Tibial nerve (tissue), 4 donors: ENCODE results near the gene PRKAG3. TPM values are rescaled to one million over a fixed set of nuclear protein-coding genes. Genes with fewer than 3 reads are reported as not detected.
A peak's percentile ranks its signal among the peaks of the same experiment; 100 is the strongest.

Experiments used
- DNase-seq, 2 donors: peaks; one replicate each; pipeline ENCODE4 v3.0.0-alpha.2; 2019; ENCODE audit warnings: low spot score in 2 of 2
- H3K27ac ChIP-seq, 4 donors: fragments of 200-600 bp; sonication (generic) in 3 of 4; one replicate each; pipeline ENCODE4 v1.5.1; 2017 to 2019; ENCODE audit warnings: mild to moderate bottlenecking in 1 of 4
- H3K27me3 ChIP-seq, 2 donors: fragments of 200-600 bp; sonication (generic) in 1 of 2; one replicate each; pipeline versions ENCODE4 v1.5.1 to v1.6.0; 2017 to 2019
- H3K36me3 ChIP-seq, 3 donors: fragments of 200-600 bp; sonication (generic); one replicate each; pipeline ENCODE4 v1.5.1; 2018 to 2019
- H3K4me1 ChIP-seq, 4 donors: fragments of 200-600 bp; sonication (generic) in 3 of 4; one replicate each; pipeline ENCODE4 v1.5.1; 2017 to 2019
- H3K4me3 ChIP-seq, 4 donors: fragments of 200-600 bp; sonication (generic) in 3 of 4; one replicate each; pipeline ENCODE4 v1.5.1; 2017 to 2019; ENCODE audit warnings: mild to moderate bottlenecking in 1 of 4, moderate library complexity in 1 of 4
- H3K9me3 ChIP-seq, 4 donors: fragments of 200-600 bp; sonication (generic) in 3 of 4; one replicate each; pipeline ENCODE4 v1.5.1; 2017 to 2019
- EP300 ChIP-seq, 2 donors: sonication (generic); formaldehyde crosslinking; IDR thresholded peaks; one replicate each; pipeline ENCODE4 v1.6.1; 2017; ENCODE audit warnings: antibody characterized with exemption in 2 of 2, mild to moderate bottlenecking in 1 of 2
- POLR2A ChIP-seq, 2 donors: fragments of 450-650 bp; IDR thresholded peaks; one replicate each; pipeline ENCODE4 v1.6.1; 2017; ENCODE audit warnings: antibody characterized with exemption in 2 of 2, mild to moderate bottlenecking in 2 of 2, moderate library complexity in 2 of 2
- WGBS, 2 donors: methylation state at CpG; one replicate each; pipeline ENCODE4 v1.1.5; 2018; 5-methylcytosine and 5-hydroxymethylcytosine counted together
- total RNA-seq, 4 donors: library from RNA; depleted of rRNA; stranded (reverse); fragments of >200 nt; gene quantifications; one replicate each; pipeline ENCODE4 v1.1.0, GENCODE V29; 2016
- TF ChIP-seq, protein P1 (sequence below), 5 experiments: fragments of 200-600 bp in 3 of 5; fragments of 450-650 bp in 2 of 5; sonication (generic) in 3 of 5; IDR thresholded peaks; one replicate each; pipeline ENCODE4 v1.5.1; 2016 to 2019; ENCODE audit warnings: antibody characterized with exemption in 5 of 5, mild to moderate bottlenecking in 3 of 5, moderate library complexity in 2 of 5

The PRKAG3 gene
- total RNA-seq, 4 donors from 2014 or later: not detected

- TF ChIP-seq, protein P1, sequence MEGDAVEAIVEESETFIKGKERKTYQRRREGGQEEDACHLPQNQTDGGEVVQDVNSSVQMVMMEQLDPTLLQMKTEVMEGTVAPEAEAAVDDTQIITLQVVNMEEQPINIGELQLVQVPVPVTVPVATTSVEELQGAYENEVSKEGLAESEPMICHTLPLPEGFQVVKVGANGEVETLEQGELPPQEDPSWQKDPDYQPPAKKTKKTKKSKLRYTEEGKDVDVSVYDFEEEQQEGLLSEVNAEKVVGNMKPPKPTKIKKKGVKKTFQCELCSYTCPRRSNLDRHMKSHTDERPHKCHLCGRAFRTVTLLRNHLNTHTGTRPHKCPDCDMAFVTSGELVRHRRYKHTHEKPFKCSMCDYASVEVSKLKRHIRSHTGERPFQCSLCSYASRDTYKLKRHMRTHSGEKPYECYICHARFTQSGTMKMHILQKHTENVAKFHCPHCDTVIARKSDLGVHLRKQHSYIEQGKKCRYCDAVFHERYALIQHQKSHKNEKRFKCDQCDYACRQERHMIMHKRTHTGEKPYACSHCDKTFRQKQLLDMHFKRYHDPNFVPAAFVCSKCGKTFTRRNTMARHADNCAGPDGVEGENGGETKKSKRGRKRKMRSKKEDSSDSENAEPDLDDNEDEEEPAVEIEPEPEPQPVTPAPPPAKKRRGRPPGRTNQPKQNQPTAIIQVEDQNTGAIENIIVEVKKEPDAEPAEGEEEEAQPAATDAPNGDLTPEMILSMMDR (IDR thresholded peaks at IDR 0.05): no peak
- TF ChIP-seq POLR2A (IDR thresholded peaks at IDR 0.05) (no peak), EP300 (IDR thresholded peaks at IDR 0.05) (no peak)
- Histone ChIP-seq H3K4me1 (no peaks in the 10 kb centered on the region), H3K36me3 (no peaks in the 10 kb centered on the region), H3K27ac (no peak overlapping the region), H3K4me3 (no peak overlapping the region), H3K9me3 (peaks cover 0 to 13% (median 3%) of the 10 kb centered on the region in 4 donors), H3K27me3 (no peaks in the 10 kb centered on the region)
- DNase-seq: no peak
- WGBS, 2 donors: 77 to 89% methylated on average over 1 of the region's 1 CpG
Measured at GRCh38 chr2:218839888-218840287, 8.3 kb upstream of the PRKAG3 start.

- Histone ChIP-seq H3K4me1 (no peaks in the 10 kb centered on the region), H3K27me3 (no peaks in the 10 kb centered on the region), H3K36me3 (no peaks in the 10 kb centered on the region), H3K4me3 (no peak overlapping the region), H3K27ac (no peak overlapping the region), H3K9me3 (peaks cover 0 to 13% (median 3%) of the 10 kb centered on the region in 4 donors)
- TF ChIP-seq, protein P1 (IDR thresholded peaks at IDR 0.05): no peak
- TF ChIP-seq POLR2A (IDR thresholded peaks at IDR 0.05) (no peak), EP300 (IDR thresholded peaks at IDR 0.05) (peak in 1 of 2 donors; percentile 33)
- 53 to 62% methylated on average over 4 of the region's 4 CpGs for WGBS, 2 donors
- DNase-seq: no peak
Measured at GRCh38 chr2:218839430-218839829, 7.8 kb upstream of the PRKAG3 start.

- Histone ChIP-seq H3K27me3 (no peaks in the 10 kb centered on the region), H3K9me3 (peaks cover 0 to 13% (median 3%) of the 10 kb centered on the region in 4 donors), H3K27ac (no peak overlapping the region), H3K4me1 (peaks cover 0 to 7% (median 2%) of the 10 kb centered on the region in 4 donors), H3K4me3 (no peak overlapping the region), H3K36me3 (no peaks in the 10 kb centered on the region)
- no peak for DNase-seq
- no peak for TF ChIP-seq EP300 (IDR thresholded peaks at IDR 0.05)
- TF ChIP-seq, protein P1 (IDR thresholded peaks at IDR 0.05): no peak
- TF ChIP-seq POLR2A (IDR thresholded peaks at IDR 0.05): no peak
- 89 to 91% methylated on average over 2 of the region's 2 CpGs for WGBS, 2 donors
Measured at GRCh38 chr2:218837495-218837894, 5.9 kb upstream of the PRKAG3 start.

DNA sequence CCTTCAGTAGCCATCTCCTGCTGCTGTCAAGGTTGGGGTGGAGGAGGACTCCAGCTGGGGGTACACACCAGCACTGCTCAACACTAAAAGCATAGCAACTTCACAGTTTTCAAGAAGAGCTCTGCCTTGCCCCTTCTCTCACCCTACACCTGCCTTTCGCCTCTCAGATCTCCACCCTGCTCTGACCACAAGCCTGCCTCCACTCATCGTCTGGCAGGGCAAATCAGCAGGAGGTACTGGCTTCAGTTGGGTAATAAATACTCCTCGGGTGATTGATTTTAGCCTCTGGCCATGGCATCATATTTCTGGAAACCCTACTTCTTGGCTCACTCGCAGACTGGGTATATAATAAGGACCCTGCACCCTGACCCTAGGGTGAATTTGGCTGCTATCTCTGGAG, 3.1 kb upstream of the PRKAG3 start:
- Histone ChIP-seq H3K36me3 (no peaks in the 10 kb centered on the region), H3K4me1 (peaks cover 0 to 24% (median 6%) of the 10 kb centered on the region in 4 donors), H3K4me3 (no peak overlapping the region), H3K27ac (no peak overlapping the region), H3K9me3 (peaks cover 0 to 13% (median 3%) of the 10 kb centered on the region in 4 donors), H3K27me3 (no peaks in the 10 kb centered on the region)
- 56 to 60% methylated on average over 4 of the region's 4 CpGs for WGBS, 2 donors
- TF ChIP-seq POLR2A (IDR thresholded peaks at IDR 0.05) (no peak), EP300 (IDR thresholded peaks at IDR 0.05) (no peak)
- TF ChIP-seq, protein P1 (IDR thresholded peaks at IDR 0.05): no peak
- DNase-seq: no peak

DNA sequence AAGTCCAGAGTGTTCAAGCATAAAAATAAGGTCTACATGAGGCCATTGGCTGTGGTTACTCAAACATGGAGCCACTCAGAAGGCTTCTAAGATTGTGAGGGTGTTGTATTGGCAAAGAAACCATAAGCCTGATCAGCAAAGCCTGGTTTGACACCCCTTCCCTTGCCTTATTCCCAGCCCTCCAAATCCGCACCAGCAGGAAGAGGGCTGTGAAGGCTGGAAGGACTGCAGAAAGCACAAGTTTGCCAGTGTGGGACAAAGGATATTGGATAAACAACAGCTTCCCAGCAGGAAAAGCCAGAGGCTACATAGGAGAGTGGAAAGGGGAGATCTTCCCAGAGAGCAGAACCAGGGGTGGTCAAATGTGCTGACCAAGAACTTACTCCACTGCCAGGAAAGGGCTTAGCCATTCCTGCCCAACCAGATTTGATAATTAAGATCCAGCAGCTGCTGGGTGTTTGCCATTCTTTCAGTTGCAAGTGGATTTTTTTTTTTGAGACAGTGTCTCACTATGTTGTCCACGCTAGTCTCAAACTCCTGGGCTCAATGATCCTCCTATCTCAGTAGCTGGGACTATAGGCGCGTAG, 1.5 kb upstream of the PRKAG3 start:
- H3K27ac ChIP-seq: no peak overlapping the region
- 80 to 88% methylated on average over 4 of the region's 4 CpGs for WGBS, 2 donors
- TF ChIP-seq EP300 (IDR thresholded peaks at IDR 0.05): no peak
- no peak for TF ChIP-seq POLR2A (IDR thresholded peaks at IDR 0.05)
- TF ChIP-seq, protein P1 (IDR thresholded peaks at IDR 0.05): no peak
- peaks cover 0 to 26% (median 6%) of the 10 kb centered on the region in 4 donors for H3K4me1 ChIP-seq
- DNase-seq: no peak
- H3K4me3 ChIP-seq: no peak overlapping the region
- no peaks in the 10 kb centered on the region for H3K27me3 ChIP-seq
- H3K36me3 ChIP-seq: no peaks in the 10 kb centered on the region
- peaks cover 0 to 10% (median 3%) of the 10 kb centered on the region in 4 donors for H3K9me3 ChIP-seq
